NT2/D1 (cell line): ENCODE measurements around the gene LIN28B.
"Not testable (repeated sequence)": the region's sequence is repeated elsewhere in the genome, so short reads cannot be mapped to it uniquely, and the experiment has no call there.

Experiments
- DNase-seq: peaks from one replicate; pipeline ENCODE4 v3.0.0-alpha.2; 2011; ENCODE audit warnings: low read depth, low spot score
- H3K27me3 ChIP-seq: 2 replicates; pipeline ENCODE4 v1.6.0; 2011; ENCODE audit warnings: mild to moderate bottlenecking; ENCODE audit not compliant: insufficient read length, insufficient read depth
- H3K36me3 ChIP-seq: 2 replicates; pipeline ENCODE4 v1.6.1; 2011; ENCODE audit warnings: mild to moderate bottlenecking, low read length, mixed read lengths; ENCODE audit not compliant: insufficient read depth, insufficient read length
- H3K4me1 ChIP-seq: 2 replicates; pipeline ENCODE4 v1.5.1; 2011; ENCODE audit not compliant: insufficient read depth, insufficient read length
- H3K4me3 ChIP-seq: 2 replicates; pipeline ENCODE4 v1.5.1; 2011; ENCODE audit warnings: low read depth; ENCODE audit not compliant: insufficient read length
- H3K9ac ChIP-seq: 2 replicates; pipeline ENCODE4 v1.6.0; 2011; ENCODE audit warnings: low read depth; ENCODE audit not compliant: insufficient read length
- H3K9me3 ChIP-seq: 2 replicates; pipeline ENCODE4 v1.5.1; 2011; ENCODE audit warnings: mild to moderate bottlenecking, low read length; ENCODE audit not compliant: insufficient read depth
- SUZ12 ChIP-seq: IDR thresholded peaks from 2 replicates; pipeline ENCODE4 v1.6.1; 2011; ENCODE audit not compliant: insufficient read length, insufficient read depth; ENCODE audit errors: extremely low read depth
- YY1 ChIP-seq: IDR thresholded peaks from 2 replicates; pipeline ENCODE4 v1.6.1; 2011; ENCODE audit not compliant: insufficient read length, insufficient read depth
- ZNF274 ChIP-seq: IDR thresholded peaks from 2 replicates; pipeline ENCODE4 v1.6.1; 2011; ENCODE audit warnings: mild to moderate bottlenecking, low read depth, low read length

The LIN28B gene

DNA sequence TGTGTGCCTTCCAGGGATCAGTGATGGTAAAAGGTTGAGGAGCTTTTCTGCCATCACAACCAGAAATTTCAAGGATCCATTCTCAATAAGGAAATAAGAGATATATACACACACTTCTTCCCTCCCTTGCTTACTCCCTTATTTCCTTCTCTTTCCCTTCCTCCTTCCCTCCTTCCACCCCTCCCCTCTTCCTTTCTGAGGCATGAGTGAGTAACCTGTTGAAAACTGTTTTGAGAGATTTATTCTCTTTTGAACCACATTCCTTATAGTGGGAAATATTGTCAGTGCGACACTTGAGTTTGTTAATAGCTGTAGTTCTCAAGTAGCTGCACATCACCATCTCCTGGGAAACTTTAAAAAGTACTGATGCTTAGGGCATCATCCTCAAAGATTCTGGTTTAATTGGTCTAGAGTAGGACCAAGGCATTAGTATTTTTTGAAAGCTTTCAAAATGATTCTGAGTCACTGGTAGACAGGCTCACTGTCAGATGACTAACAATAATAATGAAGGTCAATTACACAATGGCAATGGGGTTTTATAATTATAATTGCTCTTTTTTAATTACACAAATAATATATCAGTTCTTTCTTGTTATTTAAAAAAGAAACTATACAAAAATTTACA lies 113.0 kb downstream of the LIN28B start:
- Histone ChIP-seq H3K9me3 (no peaks in the 10 kb centered on the region), H3K4me1 (no peaks in the 10 kb centered on the region), H3K9ac (no peak overlapping the region), H3K4me3 (no peak overlapping the region), H3K27me3 (no peaks in the 10 kb centered on the region), H3K36me3 (no peaks in the 10 kb centered on the region)
- TF ChIP-seq SUZ12, result no peak
- TF ChIP-seq ZNF274, result no peak
- no peak for TF ChIP-seq YY1
- no peak for DNase-seq

DNA sequence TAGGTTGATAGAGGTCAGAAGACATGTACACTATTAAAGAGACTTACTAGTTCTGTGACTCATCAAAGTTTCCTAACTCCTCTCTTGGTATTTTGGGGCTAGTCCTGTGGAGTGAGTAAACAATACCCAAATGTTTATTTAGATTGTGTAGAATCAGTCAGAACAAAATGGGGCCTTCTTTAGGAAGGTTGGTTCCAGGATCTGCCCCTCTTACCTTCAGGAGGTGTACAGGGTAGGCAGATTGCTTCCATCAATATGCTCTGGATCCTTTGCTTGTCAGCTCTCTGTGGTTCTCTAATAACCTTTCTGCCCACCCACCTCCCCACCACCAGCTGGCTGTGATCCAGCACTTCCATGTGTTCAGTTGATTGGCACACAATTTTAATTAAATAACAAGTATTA lies 115.9 kb downstream of the LIN28B start:
- Histone ChIP-seq H3K9ac (no peak overlapping the region), H3K36me3 (no peaks in the 10 kb centered on the region), H3K4me3 (no peak overlapping the region), H3K4me1 (no peaks in the 10 kb centered on the region), H3K9me3 (no peaks in the 10 kb centered on the region), H3K27me3 (no peaks in the 10 kb centered on the region)
- TF ChIP-seq YY1, result no peak
- no peak for TF ChIP-seq SUZ12
- no peak for DNase-seq

DNA sequence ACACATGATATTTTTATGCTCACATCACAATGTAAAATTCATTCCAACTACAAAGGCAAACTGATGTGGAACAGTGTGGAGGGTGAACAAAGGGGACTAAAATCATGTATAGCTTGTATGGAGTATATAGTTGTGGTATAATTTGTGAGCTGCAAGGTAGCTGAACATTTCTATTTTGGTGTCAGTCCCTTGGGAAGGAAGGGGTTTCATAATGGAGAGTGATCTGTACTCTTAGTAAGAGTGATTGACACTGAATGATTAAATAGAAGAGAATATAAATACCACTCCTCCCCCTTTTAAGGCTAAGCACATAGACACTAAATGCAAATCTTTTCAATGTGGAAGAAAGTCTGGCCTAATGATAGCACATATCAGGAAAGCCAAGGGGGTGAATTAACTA lies 118.3 kb downstream of the LIN28B start:
- no peaks in the 10 kb centered on the region for H3K4me1 ChIP-seq

DNA sequence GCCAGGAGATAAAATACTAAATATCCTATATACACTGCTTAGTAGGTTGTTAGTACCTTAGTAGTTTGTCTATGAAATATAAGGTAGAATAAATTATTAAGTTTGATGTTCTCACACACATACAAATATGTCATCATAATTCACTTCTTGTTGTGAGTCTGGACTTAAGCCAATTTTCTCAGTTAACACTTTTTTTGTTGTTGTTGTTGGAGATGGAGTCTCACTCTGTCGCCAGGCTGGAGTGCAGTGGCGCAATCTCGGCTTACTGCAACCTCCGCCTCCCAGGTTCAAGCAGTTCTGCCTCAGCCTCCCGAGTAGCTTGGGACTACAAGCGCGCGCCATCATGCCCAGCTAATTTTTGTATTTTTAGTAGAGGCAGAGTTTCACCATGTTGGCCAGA lies 119.5 kb downstream of the LIN28B start:
- H3K9me3 ChIP-seq, H3K9ac ChIP-seq, DNase-seq, H3K4me3 ChIP-seq, H3K4me1 ChIP-seq, H3K27me3 ChIP-seq: not testable (repeated sequence)
- peaks cover 11% of the 10 kb centered on the region for H3K36me3 ChIP-seq

More for the DNA sequence above, 118.3 kb downstream of the LIN28B start:
- H3K27me3 ChIP-seq, result no peaks in the 10 kb centered on the region
- no peak overlapping the region for H3K9ac ChIP-seq
- no peak overlapping the region for H3K4me3 ChIP-seq
- TF ChIP-seq ZNF274 (no peak), SUZ12 (no peak), YY1 (no peak)
- H3K9me3 ChIP-seq, result no peaks in the 10 kb centered on the region
- no peak for DNase-seq
- peaks cover 6% of the 10 kb centered on the region for H3K36me3 ChIP-seq

DNA sequence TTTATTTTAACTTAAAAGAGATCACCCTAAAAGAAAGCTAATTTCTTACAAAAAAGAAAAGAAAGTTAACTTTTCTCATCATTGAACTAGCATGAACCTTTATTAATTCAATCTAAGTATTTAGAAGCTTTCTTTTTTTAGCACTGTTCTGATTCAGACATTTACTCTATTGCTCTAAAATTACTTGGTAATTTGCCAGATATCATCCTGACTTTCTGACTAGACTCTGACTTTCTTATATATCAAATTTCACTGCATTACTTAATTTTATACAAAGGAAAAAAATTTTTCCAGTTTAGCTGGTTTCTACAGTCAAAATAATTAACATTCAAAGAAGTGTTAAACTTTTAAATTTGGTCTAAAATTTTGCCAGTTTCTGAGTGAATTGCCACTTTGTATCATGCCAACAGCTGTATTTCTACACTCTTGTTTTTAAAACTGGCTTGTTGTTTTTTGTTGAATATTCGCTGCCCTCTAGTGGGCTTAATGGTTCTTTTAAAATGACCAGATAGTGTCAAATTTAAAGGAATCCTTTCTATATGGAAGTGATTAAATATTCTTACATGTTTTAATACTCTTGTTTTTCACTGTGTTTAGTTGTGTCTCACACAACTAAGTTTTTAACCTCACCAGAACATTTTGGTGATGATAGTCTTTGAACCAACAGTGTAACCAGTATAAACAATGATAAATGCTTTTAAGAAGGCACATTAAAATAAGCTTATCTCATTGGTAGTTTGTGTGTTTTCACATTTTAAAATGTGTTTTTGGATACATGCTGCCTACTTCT lies 120.9 kb downstream of the LIN28B start:
- H3K9ac ChIP-seq, result no peak overlapping the region
- no peaks in the 10 kb centered on the region for H3K4me1 ChIP-seq
- H3K27me3 ChIP-seq, result no peaks in the 10 kb centered on the region
- no peak overlapping the region for H3K4me3 ChIP-seq
- TF ChIP-seq YY1 (no peak), ZNF274 (no peak), SUZ12 (no peak)
- DNase-seq, result no peak
- peaks cover 11% of the 10 kb centered on the region for H3K36me3 ChIP-seq
- H3K9me3 ChIP-seq, result no peaks in the 10 kb centered on the region

DNA sequence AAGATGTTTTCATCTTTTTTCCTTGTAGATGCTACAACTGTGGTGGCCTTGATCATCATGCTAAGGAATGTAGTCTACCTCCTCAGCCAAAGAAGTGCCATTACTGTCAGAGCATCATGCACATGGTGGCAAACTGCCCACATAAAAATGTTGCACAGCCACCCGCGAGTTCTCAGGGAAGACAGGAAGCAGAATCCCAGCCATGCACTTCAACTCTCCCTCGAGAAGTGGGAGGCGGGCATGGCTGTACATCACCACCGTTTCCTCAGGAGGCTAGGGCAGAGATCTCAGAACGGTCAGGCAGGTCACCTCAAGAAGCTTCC lies 121.4 kb downstream of the LIN28B start:
- peaks cover 11% of the 10 kb centered on the region for H3K36me3 ChIP-seq
- no peaks in the 10 kb centered on the region for H3K27me3 ChIP-seq
- DNase-seq, result no peak
- TF ChIP-seq SUZ12 (no peak), ZNF274 (no peak), YY1 (no peak)
- no peaks in the 10 kb centered on the region for H3K4me1 ChIP-seq
- no peaks in the 10 kb centered on the region for H3K9me3 ChIP-seq
- H3K4me3 ChIP-seq, result no peak overlapping the region
- no peak overlapping the region for H3K9ac ChIP-seq

DNA sequence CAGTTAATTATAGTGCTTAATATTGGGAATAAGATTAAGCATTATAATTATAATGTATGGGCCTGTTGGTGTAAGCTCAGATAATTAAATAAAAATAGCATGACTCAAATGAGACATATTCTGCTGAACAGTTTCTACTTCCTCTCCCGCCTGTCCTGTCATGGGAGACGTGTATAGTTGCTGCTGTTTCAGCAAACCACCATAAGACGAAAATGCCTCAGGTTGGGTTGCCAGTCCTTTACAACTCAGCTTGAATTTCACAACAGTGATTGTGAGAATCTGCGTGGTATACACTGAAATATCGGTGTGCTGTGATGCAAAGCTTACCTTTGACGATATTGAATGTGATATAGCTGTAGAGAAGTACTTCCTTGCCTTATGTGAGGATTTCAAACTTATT lies 123.4 kb downstream of the LIN28B start:
- Histone ChIP-seq H3K36me3 (peaks cover 11% of the 10 kb centered on the region), H3K4me3 (no peak overlapping the region), H3K4me1 (no peaks in the 10 kb centered on the region), H3K9me3 (no peaks in the 10 kb centered on the region), H3K27me3 (no peaks in the 10 kb centered on the region), H3K9ac (no peak overlapping the region)
- DNase-seq, result no peak
- no peak for TF ChIP-seq SUZ12

DNA sequence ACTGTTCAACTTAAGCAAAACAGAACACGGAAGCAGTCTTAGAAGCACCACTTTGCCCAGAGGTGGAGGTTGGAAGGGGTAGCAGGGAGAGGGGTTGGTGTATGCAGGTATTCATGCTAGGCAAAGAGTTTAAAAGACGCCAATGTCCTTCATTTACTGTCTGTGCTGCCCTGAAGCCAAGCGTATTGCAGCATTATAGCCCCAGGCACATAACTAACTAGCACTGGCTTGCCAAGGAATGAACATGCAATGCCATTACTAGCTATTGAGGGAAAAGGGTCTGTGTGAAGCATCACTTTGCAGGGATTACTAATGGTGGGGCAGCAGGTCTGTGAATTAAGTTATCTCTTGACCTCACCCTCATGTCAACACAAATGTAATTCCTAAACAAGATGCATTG lies 124.8 kb downstream of the LIN28B start:
- peaks cover 11% of the 10 kb centered on the region for H3K36me3 ChIP-seq
- H3K9ac ChIP-seq, H3K9me3 ChIP-seq, H3K4me1 ChIP-seq, H3K27me3 ChIP-seq, DNase-seq, H3K4me3 ChIP-seq: not testable (repeated sequence)
